Body of pancreas (tissue), 4 donors: ENCODE results near the gene DAP. TPM values are rescaled to one million over a fixed set of nuclear protein-coding genes. Genes with fewer than 3 reads are reported as not detected.

ENCODE experiments used
- ATAC-seq: fragments of 150-250 bp; one replicate; pipeline ENCODE4 v1.9.1; 2016
- DNase-seq, 4 donors: peaks; one replicate each; pipeline ENCODE4 v3.0.0-alpha.2; 2019
- H3K27ac ChIP-seq, 4 donors: fragments of 200-600 bp; sonication (generic); 1 replicate in 3 of 4; 2 replicates in 1 of 4; pipeline versions ENCODE4 v1.5.1 to v1.6.1; 2016 to 2019; ENCODE audit warnings: mild to moderate bottlenecking in 1 of 4, mixed read lengths in 1 of 4, moderate library complexity in 1 of 4
- H3K27me3 ChIP-seq, 2 donors: fragments of 200-600 bp; sonication (generic); one replicate each; pipeline ENCODE4 v1.6.0; 2016; ENCODE audit warnings: mild to moderate bottlenecking in 1 of 2
- H3K36me3 ChIP-seq, 2 donors: fragments of 200-600 bp; sonication (generic); replicated peaks in 1 of 2; 2 replicates each; pipeline ENCODE4 v1.5.1; 2016; ENCODE audit warnings: low read depth in 2 of 2; ENCODE audit not compliant: insufficient read depth in 1 of 2
- H3K4me1 ChIP-seq: fragments of 200-600 bp; sonication (generic); one replicate; pipeline ENCODE4 v1.6.0; 2016
- H3K4me3 ChIP-seq, 2 donors: fragments of 200-600 bp; sonication (generic); 1 replicate in 1 of 2; 2 replicates in 1 of 2; pipeline ENCODE4 v1.5.1; 2016 to 2019
- H3K9me3 ChIP-seq, 3 donors: fragments of 200-600 bp; sonication (generic); 1 replicate in 2 of 3; 2 replicates in 1 of 3; pipeline ENCODE4 v1.5.1; 2016
- POLR2A ChIP-seq, 3 donors: fragments of 450-650 bp; IDR thresholded peaks; one replicate each; pipeline ENCODE4 v1.6.1; 2016; ENCODE audit warnings: antibody characterized with exemption in 3 of 3, mild to moderate bottlenecking in 2 of 3
- WGBS, 2 donors: methylation state at CpG; one replicate each; pipeline ENCODE4 v1.1.5; 2017; 5-methylcytosine and 5-hydroxymethylcytosine counted together
- intact Hi-C: fragments of 100-400 bp; cut with DNase I; formaldehyde crosslinking; loops from one replicate; pipeline ENCODE4 v1.15.1; 2023
- total RNA-seq, 2 donors: library from RNA; depleted of rRNA; stranded (reverse); fragments of >200 nt; gene quantifications; one replicate each; pipeline ENCODE4 v1.1.0, GENCODE V29; 2016
- TF ChIP-seq, protein P1 (sequence below), 7 experiments: fragments of 450-650 bp in 4 of 7; fragments of 200-600 bp in 3 of 7; sonication (generic) in 3 of 7; IDR thresholded peaks; one replicate each; pipeline ENCODE4 v1.5.1; 2016 to 2019; ENCODE audit warnings: antibody characterized with exemption in 7 of 7

DAP gene
- total RNA-seq, 2 donors from 2014 or later = 93.6 to 112 TPM

DNA sequence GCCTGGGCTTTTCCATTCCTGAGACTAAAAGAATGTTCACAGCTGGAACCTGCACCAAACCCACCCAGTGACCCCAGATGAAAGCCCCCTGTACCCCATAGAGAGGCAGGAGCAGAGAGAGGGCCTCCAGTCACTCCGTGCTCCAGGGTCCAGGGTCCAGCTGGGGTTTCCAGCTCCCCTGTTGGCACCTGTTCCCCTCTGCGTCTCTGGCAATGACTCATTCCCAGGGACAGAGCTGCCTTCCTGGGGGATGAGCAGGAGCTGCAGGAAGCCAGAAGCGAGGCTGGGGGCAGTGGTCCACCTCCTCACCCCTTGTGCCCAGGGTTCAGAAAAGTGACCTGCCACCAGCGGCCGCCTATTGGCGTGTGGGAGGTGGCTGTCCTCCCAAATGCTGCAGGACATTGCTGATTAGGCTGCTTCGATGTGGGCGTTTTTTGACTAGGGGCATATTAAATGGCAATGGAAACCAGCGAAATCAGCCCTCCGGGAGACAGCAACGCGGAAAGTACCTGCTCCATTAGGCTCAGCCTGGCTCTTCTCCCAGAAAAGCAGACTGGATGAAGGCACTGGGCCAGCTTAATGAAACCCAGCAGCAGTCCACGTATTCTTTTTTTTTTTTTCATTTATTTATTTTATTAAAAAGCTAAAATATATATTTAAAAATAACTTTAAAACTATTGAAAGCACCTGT, 97.4 kb downstream of the DAP start:
- Histone ChIP-seq H3K36me3 (no peaks in the 10 kb centered on the region), H3K27me3 (no peaks in the 10 kb centered on the region), H3K4me3 (no peak overlapping the region), H3K27ac (peak overlapping the region in 3 of 4 donors; percentile 56 to 80 (median 76)), H3K4me1 (peaks cover 22% of the 10 kb centered on the region), H3K9me3 (no peaks in the 10 kb centered on the region)
- DNase-seq (peak; percentile 52 to 79 (median 70)), ATAC-seq (peak; percentile 87)
- TF ChIP-seq POLR2A (IDR thresholded peaks at IDR 0.05) = no peak
- TF ChIP-seq, protein P1, sequence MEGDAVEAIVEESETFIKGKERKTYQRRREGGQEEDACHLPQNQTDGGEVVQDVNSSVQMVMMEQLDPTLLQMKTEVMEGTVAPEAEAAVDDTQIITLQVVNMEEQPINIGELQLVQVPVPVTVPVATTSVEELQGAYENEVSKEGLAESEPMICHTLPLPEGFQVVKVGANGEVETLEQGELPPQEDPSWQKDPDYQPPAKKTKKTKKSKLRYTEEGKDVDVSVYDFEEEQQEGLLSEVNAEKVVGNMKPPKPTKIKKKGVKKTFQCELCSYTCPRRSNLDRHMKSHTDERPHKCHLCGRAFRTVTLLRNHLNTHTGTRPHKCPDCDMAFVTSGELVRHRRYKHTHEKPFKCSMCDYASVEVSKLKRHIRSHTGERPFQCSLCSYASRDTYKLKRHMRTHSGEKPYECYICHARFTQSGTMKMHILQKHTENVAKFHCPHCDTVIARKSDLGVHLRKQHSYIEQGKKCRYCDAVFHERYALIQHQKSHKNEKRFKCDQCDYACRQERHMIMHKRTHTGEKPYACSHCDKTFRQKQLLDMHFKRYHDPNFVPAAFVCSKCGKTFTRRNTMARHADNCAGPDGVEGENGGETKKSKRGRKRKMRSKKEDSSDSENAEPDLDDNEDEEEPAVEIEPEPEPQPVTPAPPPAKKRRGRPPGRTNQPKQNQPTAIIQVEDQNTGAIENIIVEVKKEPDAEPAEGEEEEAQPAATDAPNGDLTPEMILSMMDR (IDR thresholded peaks at IDR 0.05) = no peak
- intact Hi-C loops = no loop called here
- 16 to 18% methylated on average over 13 of the region's 13 CpGs for WGBS, 2 donors

DNA sequence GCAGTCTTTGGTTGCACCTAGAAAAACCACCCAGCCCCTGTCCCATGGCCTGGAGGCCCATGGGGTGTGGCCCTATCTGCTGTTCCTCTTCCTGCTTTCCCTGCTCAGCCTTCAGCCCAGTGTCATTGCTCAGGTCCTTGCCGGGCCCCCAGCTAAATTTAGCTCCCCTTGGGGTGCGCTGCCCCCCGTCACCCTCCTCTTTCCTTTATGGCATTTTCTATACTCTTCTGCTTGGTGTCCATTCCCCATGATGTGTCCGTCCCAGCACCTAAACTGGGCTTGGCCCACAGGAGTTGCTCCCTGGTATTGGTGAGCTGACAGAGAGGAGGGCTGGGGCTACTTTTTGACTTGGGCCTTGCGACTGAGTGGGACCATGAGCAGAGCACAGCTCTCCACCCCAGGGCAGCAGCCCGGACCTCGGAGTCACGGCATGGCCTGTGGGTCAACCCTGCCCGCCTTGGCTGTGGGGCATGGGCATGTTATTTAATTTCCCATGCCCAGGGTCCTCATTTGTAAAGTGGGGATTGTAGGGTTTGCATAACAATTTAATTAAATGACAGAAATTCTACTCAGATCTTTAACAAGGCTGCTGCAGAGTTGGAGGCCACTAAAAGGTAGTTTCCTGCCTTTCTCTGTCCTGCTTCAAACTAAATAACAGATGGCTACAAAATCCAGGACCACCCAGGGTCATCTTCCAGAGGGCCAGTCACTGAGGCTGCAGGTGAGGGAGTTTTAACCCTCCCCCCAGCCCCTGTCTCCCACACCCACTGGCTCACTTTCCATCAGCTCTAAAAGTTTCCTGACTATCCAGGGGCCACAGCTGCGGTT, 98.2 kb downstream of the DAP start:
- Histone ChIP-seq H3K27me3 (no peaks in the 10 kb centered on the region), H3K9me3 (no peaks in the 10 kb centered on the region), H3K27ac (peak overlapping the region in 3 of 4 donors; percentile 56 to 80 (median 76)), H3K4me1 (peaks cover 22% of the 10 kb centered on the region), H3K4me3 (no peak overlapping the region), H3K36me3 (no peaks in the 10 kb centered on the region)
- TF ChIP-seq, protein P1 (IDR thresholded peaks at IDR 0.05) = no peak
- TF ChIP-seq POLR2A (IDR thresholded peaks at IDR 0.05) = no peak
- ATAC-seq = peak; percentile 3
- intact Hi-C loops = no loop called here
- DNase-seq = no peak
- WGBS, 2 donors = 86 to 88% methylated on average over 10 of the region's 10 CpGs

DNA sequence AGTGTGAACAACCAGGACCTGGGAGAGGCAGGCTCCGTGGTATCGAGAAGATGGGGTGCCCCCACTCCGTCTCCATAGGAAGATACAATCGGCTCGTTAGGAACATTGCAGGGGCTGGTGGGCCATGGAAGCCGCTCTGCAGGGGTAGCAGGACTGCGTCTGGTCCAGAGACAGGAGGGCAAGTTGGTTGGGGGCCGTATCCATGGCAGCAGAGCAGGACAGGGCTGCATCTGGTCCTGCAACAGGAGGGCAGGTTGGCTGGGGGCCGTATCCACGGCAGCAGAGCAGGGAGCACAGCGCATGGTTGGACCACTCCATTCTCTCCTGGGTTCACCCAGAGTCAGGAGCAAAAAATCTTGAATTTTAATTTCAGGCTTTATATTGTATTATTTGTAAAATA, 99.0 kb downstream of the DAP start:
- WGBS, 2 donors = 90 to 94% methylated on average over 11 of the region's 11 CpGs
- H3K9me3 ChIP-seq = no peaks in the 10 kb centered on the region
- no peak overlapping the region for H3K27ac ChIP-seq
- H3K27me3 ChIP-seq = no peaks in the 10 kb centered on the region
- H3K4me1 ChIP-seq = peaks cover 18% of the 10 kb centered on the region
- DNase-seq (no peak), ATAC-seq (no peak)
- no peak for TF ChIP-seq POLR2A (IDR thresholded peaks at IDR 0.05)
- TF ChIP-seq, protein P1 (IDR thresholded peaks at IDR 0.05) = no peak
- H3K36me3 ChIP-seq = no peaks in the 10 kb centered on the region
- no peak overlapping the region for H3K4me3 ChIP-seq
- intact Hi-C loops = no loop called here

DNA sequence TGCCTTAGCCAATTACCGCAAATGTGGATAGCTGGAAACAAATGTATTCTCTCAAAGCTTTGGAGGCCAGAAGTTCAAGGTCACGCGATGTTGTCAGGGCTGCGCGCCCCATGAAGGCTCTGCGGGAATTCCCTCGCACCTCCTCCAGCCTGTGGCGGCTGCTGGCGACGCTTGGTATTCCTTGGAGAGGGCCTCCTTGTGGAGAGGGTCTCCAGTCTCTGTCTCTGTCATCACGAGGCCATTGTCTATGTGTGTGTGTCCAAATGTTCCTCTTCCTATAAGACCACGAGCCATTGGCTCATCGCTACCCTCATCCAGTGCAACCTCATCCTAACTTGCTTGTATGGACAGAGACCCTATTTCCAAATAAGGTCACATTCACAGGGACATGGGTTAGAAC, 99.6 kb downstream of the DAP start:
- Histone ChIP-seq H3K27me3 (no peaks in the 10 kb centered on the region), H3K4me1 (peaks cover 18% of the 10 kb centered on the region), H3K9me3 (no peaks in the 10 kb centered on the region), H3K27ac (no peak overlapping the region), H3K4me3 (no peak overlapping the region), H3K36me3 (no peaks in the 10 kb centered on the region)
- TF ChIP-seq, protein P1 (IDR thresholded peaks at IDR 0.05) = no peak
- no peak for TF ChIP-seq POLR2A (IDR thresholded peaks at IDR 0.05)
- ATAC-seq (no peak), DNase-seq (peak in 1 of 4 donors; percentile 0)
- 88 to 93% methylated on average over 9 to 13 of the region's 13 CpGs for WGBS, 2 donors
- intact Hi-C loops = no loop called here
